Esophagus squamous epithelium (tissue), 4 donors: ENCODE measurements around the gene EIF2A.

Source experiments
- CTCF ChIP-seq, 6 experiments: fragments of 450-650 bp in 4 of 6; fragments of 200-600 bp in 2 of 6; sonication (generic) in 2 of 6; IDR thresholded peaks; one replicate each; pipeline ENCODE4 v1.5.1; 2016 to 2019; ENCODE audit warnings: antibody characterized with exemption in 6 of 6, mild to moderate bottlenecking in 4 of 6, moderate library complexity in 4 of 6
- POLR2A ChIP-seq, 4 donors: fragments of 450-650 bp; IDR thresholded peaks; one replicate each; pipeline ENCODE4 v1.6.1; 2017; ENCODE audit warnings: antibody characterized with exemption in 4 of 4, mild to moderate bottlenecking in 4 of 4, moderate library complexity in 3 of 4

GRCh38 chr3:150627557-150627956, 81.0 kb downstream of the EIF2A start:
- TF ChIP-seq CTCF (IDR thresholded peaks at IDR 0.05) (no peak), POLR2A (IDR thresholded peaks at IDR 0.05) (no peak)
